GM23338 (cell line): ENCODE data around the gene DISP3. TPM values are rescaled to one million over a fixed set of nuclear protein-coding genes. Genes with fewer than 3 reads are reported as not detected.

Source experiments
- ATAC-seq: fragments of 200-7000 bp; cut with Tn5 transposase; 3 replicates; pipeline ENCODE4 v1.9.1; 2020
- DNase-seq: peaks from one replicate; pipeline ENCODE4 v3.0.0-alpha.2; 2015; ENCODE audit warnings: low spot score
- H2AFZ ChIP-seq: fragments of 200-600 bp; sonication (generic); 2 replicates; pipeline ENCODE4 v1.8.0; 2016; ENCODE audit warnings: antibody characterized with exemption, mild to moderate bottlenecking, moderate library complexity
- H3F3A ChIP-seq: fragments of 200-600 bp; sonication (generic); replicated peaks from 2 replicates; pipeline ENCODE4 v1.8.0; 2017; ENCODE audit warnings: antibody characterized with exemption, mixed run types, low read depth
- H3K27ac ChIP-seq: fragments of 200-600 bp; sonication (generic); 2 replicates; pipeline ENCODE4 v1.6.1; 2016; ENCODE audit warnings: low read depth
- H3K27me3 ChIP-seq: fragments of 200-600 bp; sonication (generic); 2 replicates; pipeline ENCODE4 v1.8.0; 2016; ENCODE audit warnings: mild to moderate bottlenecking, mixed run types, moderate library complexity; ENCODE audit not compliant: insufficient read depth
- H3K36me3 ChIP-seq: fragments of 200-600 bp; sonication (generic); 2 replicates; pipeline ENCODE4 v1.8.0; 2016; ENCODE audit warnings: mild to moderate bottlenecking; ENCODE audit not compliant: insufficient read depth
- H3K4me1 ChIP-seq: fragments of 200-600 bp; sonication (generic); 2 replicates; pipeline ENCODE4 v1.8.0; 2016; ENCODE audit warnings: mild to moderate bottlenecking, moderate library complexity; ENCODE audit not compliant: insufficient read depth
- H3K4me2 ChIP-seq: fragments of 200-600 bp; sonication (generic); 2 replicates; pipeline ENCODE4 v1.7.1; 2017; ENCODE audit warnings: mixed run types
- H3K4me3 ChIP-seq: fragments of 200-600 bp; sonication (generic); 2 replicates; pipeline ENCODE4 v1.6.1; 2016; ENCODE audit warnings: mixed run types
- H3K79me2 ChIP-seq: fragments of 200-600 bp; sonication (generic); replicated peaks from 2 replicates; pipeline ENCODE4 v1.8.0; 2017; ENCODE audit warnings: mild to moderate bottlenecking; ENCODE audit not compliant: insufficient read depth
- H3K9me2 ChIP-seq: fragments of 200-600 bp; sonication (generic); 2 replicates; pipeline ENCODE4 v1.8.0; 2017; ENCODE audit not compliant: insufficient read depth
- H4K20me1 ChIP-seq: fragments of 200-600 bp; sonication (generic); replicated peaks from 2 replicates; pipeline ENCODE4 v1.8.0; 2017; ENCODE audit warnings: mild to moderate bottlenecking; ENCODE audit not compliant: insufficient read depth
- H3K27ac Mint-ChIP-seq: 2 replicates; pipeline ENCODE4 v1.8.0; 2020; ENCODE audit warnings: inconsistent platforms, mild to moderate bottlenecking, moderate library complexity, mixed read lengths
- H3K27me3 Mint-ChIP-seq: 3 replicates; pipeline ENCODE4 v1.8.0; 2022; ENCODE audit warnings: low read depth, mild to moderate bottlenecking, moderate library complexity, mixed read lengths, inconsistent platforms; ENCODE audit not compliant: insufficient read depth, poor library complexity
- H3K36me3 Mint-ChIP-seq: 3 replicates; pipeline ENCODE4 v1.8.0; 2021; ENCODE audit warnings: low read depth, mild to moderate bottlenecking, inconsistent platforms, moderate library complexity, mixed read lengths
- H3K4me1 Mint-ChIP-seq: 3 replicates; pipeline ENCODE4 v1.8.0; 2020; ENCODE audit warnings: mild to moderate bottlenecking, inconsistent platforms, mixed read lengths
- H3K4me3 Mint-ChIP-seq: 3 replicates; pipeline ENCODE4 v1.8.0; 2021; ENCODE audit warnings: moderate library complexity, mild to moderate bottlenecking, inconsistent platforms, mixed read lengths
- H3K9me3 Mint-ChIP-seq: 3 replicates; pipeline ENCODE4 v1.8.0; 2020; ENCODE audit warnings: moderate library complexity, mild to moderate bottlenecking, inconsistent platforms, mixed read lengths
- CREB1 ChIP-seq: fragments of 250-450 bp; sonication (Bioruptor Pico); IDR thresholded peaks from 2 replicates; pipeline ENCODE4 v1.5.0; 2020; ENCODE audit warnings: low read depth, mild to moderate bottlenecking, moderate library complexity
- EZH2 ChIP-seq: fragments of 200-600 bp; sonication (generic); IDR thresholded peaks from one replicate; pipeline ENCODE4 v1.8.0; 2017; ENCODE audit warnings: antibody characterized with exemption, mild to moderate bottlenecking, low read depth; ENCODE audit not compliant: unreplicated experiment
- EZH2phosphoT487 ChIP-seq: fragments of 200-600 bp; sonication (generic); IDR thresholded peaks from one replicate; pipeline ENCODE4 v1.8.1; 2018; ENCODE audit warnings: antibody characterized with exemption; ENCODE audit not compliant: unreplicated experiment
- JUNB ChIP-seq: IDR thresholded peaks from one replicate; pipeline ENCODE4 v1.6.1; 2016; ENCODE audit warnings: antibody characterized with exemption; ENCODE audit not compliant: unreplicated experiment
- NANOG ChIP-seq: IDR thresholded peaks from 2 replicates; pipeline ENCODE4 v1.6.1; 2016; ENCODE audit warnings: antibody characterized with exemption, borderline replicate concordance
- POLR2AphosphoS5 ChIP-seq: IDR thresholded peaks from 2 replicates; pipeline ENCODE4 v1.6.1; 2016; ENCODE audit warnings: antibody characterized with exemption, low read depth
- REST ChIP-seq: IDR thresholded peaks from one replicate; pipeline ENCODE4 v1.6.1; 2018; ENCODE audit warnings: antibody characterized with exemption; ENCODE audit not compliant: unreplicated experiment
- STAT1 ChIP-seq: IDR thresholded peaks from one replicate; pipeline ENCODE4 v1.6.1; 2016; ENCODE audit warnings: antibody characterized with exemption; ENCODE audit not compliant: unreplicated experiment
- ZNF114 ChIP-seq: fragments of 250-450 bp; sonication (Bioruptor Pico); IDR thresholded peaks from 2 replicates; pipeline ENCODE4 v1.5.0; 2020; ENCODE audit warnings: mild to moderate bottlenecking, moderate library complexity
- ZNF331 ChIP-seq: fragments of 250-450 bp; sonication (Bioruptor Pico); IDR thresholded peaks from 2 replicates; pipeline ENCODE4 v1.5.0; 2020; ENCODE audit warnings: low read depth, mild to moderate bottlenecking, moderate library complexity
- polyA plus RNA-seq: library from polyadenylated mRNA; unstranded; fragments of >200 nt; fragmentation: Nextera tagmentation; extraction: Ambion mirVana; gene quantifications from 2 replicates; pipeline ENCODE4 v1.2.1, GENCODE V29; 2016
- total RNA-seq: library from RNA; depleted of rRNA; stranded (reverse); fragments of >200 nt; shearing (Covaris generic); gene quantifications from 2 replicates; pipeline ENCODE4 v1.2.3, GENCODE V29; 2014
- TF ChIP-seq, protein P1 (sequence below): IDR thresholded peaks from 2 replicates; pipeline ENCODE4 v1.6.1; 2016; ENCODE audit warnings: antibody characterized with exemption
- TF ChIP-seq, protein P2 (sequence below): fragments of 250-450 bp; sonication (Bioruptor Pico); IDR thresholded peaks from 2 replicates; pipeline ENCODE4 v1.5.0; 2020; ENCODE audit warnings: mild to moderate bottlenecking, moderate library complexity
- TF ChIP-seq, protein P3 (sequence below), 2 experiments: fragments of 200-600 bp in 1 of 2; sonication (generic) in 1 of 2; conservative IDR thresholded peaks; 2 replicates each; pipeline versions ENCODE4 v1.5.1 to v1.6.1; 2016 to 2017; ENCODE audit warnings: antibody characterized with exemption in 2 of 2, low read depth in 2 of 2, mild to moderate bottlenecking in 2 of 2, moderate library complexity in 1 of 2

The DISP3 gene
- total and polyA plus RNA-seq, 2 experiments from 2014 or later = 3.2 to 11.1 TPM

DNA sequence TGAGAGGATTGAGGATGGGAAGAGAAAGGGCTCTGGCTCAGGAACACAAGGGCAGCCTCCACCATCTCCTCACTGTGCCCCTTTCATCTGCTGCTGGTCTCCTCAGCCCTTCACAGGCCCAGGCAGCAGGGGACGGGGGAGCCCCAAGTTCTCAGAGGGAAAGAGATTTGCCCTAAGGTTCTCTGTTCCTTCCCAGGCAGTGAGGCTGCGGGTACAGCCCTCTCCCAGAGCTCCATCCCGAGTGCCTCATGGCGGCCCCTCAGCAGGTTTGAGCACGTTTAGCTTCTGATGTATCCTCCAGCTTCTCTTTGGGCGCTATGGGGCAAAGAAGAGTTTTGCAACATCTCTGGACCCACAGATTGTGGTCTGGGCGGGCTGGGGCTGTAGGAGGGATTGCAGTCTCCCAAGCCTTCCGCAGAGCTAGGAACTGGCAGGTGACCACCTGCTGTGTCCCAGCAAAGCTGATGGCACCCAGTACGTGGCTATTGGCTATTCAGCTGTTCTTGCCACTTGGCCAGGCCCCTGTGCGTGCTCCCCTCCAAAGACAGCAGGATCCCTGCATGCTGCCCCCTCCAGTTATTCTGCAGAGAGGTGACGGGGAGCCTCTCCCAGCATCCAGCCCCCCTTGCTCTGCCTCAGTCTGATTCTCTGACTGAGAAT lies 10.1 kb downstream of the DISP3 start:
- no peaks in the 10 kb centered on the region for H3K79me2 ChIP-seq
- no peak; the same call in 1 of the 3 replicates for ATAC-seq
- Mint-ChIP-seq H3K4me1 (peaks cover 26% of the 10 kb centered on the region), H3K4me3 (no peak overlapping the region), H3K36me3 (peaks cover 12% of the 10 kb centered on the region), H3K27me3 (peaks cover 5% of the 10 kb centered on the region), H3K9me3 (peaks cover 13% of the 10 kb centered on the region), H3K27ac (no peak overlapping the region)
- no peak for DNase-seq
- no peaks in the 10 kb centered on the region for H3F3A ChIP-seq
- H3K27me3 ChIP-seq = no peaks in the 10 kb centered on the region
- no peak overlapping the region for H3K4me2 ChIP-seq
- peaks cover 7% of the 10 kb centered on the region; the same call in 1 of the 2 replicates for H3K4me1 ChIP-seq
- TF ChIP-seq EZH2phosphoT487 (no peak), EZH2 (no peak), POLR2AphosphoS5 (no peak), ZNF114 (CRISPR knock-in tag) (no peak), NANOG (no peak), STAT1 (no peak), JUNB (no peak), CREB1 (CRISPR knock-in tag) (no peak), ZNF331 (CRISPR knock-in tag) (no peak), REST (no peak)
- TF ChIP-seq, protein P1, sequence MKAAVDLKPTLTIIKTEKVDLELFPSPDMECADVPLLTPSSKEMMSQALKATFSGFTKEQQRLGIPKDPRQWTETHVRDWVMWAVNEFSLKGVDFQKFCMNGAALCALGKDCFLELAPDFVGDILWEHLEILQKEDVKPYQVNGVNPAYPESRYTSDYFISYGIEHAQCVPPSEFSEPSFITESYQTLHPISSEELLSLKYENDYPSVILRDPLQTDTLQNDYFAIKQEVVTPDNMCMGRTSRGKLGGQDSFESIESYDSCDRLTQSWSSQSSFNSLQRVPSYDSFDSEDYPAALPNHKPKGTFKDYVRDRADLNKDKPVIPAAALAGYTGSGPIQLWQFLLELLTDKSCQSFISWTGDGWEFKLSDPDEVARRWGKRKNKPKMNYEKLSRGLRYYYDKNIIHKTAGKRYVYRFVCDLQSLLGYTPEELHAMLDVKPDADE = no peak
- TF ChIP-seq, protein P2, sequence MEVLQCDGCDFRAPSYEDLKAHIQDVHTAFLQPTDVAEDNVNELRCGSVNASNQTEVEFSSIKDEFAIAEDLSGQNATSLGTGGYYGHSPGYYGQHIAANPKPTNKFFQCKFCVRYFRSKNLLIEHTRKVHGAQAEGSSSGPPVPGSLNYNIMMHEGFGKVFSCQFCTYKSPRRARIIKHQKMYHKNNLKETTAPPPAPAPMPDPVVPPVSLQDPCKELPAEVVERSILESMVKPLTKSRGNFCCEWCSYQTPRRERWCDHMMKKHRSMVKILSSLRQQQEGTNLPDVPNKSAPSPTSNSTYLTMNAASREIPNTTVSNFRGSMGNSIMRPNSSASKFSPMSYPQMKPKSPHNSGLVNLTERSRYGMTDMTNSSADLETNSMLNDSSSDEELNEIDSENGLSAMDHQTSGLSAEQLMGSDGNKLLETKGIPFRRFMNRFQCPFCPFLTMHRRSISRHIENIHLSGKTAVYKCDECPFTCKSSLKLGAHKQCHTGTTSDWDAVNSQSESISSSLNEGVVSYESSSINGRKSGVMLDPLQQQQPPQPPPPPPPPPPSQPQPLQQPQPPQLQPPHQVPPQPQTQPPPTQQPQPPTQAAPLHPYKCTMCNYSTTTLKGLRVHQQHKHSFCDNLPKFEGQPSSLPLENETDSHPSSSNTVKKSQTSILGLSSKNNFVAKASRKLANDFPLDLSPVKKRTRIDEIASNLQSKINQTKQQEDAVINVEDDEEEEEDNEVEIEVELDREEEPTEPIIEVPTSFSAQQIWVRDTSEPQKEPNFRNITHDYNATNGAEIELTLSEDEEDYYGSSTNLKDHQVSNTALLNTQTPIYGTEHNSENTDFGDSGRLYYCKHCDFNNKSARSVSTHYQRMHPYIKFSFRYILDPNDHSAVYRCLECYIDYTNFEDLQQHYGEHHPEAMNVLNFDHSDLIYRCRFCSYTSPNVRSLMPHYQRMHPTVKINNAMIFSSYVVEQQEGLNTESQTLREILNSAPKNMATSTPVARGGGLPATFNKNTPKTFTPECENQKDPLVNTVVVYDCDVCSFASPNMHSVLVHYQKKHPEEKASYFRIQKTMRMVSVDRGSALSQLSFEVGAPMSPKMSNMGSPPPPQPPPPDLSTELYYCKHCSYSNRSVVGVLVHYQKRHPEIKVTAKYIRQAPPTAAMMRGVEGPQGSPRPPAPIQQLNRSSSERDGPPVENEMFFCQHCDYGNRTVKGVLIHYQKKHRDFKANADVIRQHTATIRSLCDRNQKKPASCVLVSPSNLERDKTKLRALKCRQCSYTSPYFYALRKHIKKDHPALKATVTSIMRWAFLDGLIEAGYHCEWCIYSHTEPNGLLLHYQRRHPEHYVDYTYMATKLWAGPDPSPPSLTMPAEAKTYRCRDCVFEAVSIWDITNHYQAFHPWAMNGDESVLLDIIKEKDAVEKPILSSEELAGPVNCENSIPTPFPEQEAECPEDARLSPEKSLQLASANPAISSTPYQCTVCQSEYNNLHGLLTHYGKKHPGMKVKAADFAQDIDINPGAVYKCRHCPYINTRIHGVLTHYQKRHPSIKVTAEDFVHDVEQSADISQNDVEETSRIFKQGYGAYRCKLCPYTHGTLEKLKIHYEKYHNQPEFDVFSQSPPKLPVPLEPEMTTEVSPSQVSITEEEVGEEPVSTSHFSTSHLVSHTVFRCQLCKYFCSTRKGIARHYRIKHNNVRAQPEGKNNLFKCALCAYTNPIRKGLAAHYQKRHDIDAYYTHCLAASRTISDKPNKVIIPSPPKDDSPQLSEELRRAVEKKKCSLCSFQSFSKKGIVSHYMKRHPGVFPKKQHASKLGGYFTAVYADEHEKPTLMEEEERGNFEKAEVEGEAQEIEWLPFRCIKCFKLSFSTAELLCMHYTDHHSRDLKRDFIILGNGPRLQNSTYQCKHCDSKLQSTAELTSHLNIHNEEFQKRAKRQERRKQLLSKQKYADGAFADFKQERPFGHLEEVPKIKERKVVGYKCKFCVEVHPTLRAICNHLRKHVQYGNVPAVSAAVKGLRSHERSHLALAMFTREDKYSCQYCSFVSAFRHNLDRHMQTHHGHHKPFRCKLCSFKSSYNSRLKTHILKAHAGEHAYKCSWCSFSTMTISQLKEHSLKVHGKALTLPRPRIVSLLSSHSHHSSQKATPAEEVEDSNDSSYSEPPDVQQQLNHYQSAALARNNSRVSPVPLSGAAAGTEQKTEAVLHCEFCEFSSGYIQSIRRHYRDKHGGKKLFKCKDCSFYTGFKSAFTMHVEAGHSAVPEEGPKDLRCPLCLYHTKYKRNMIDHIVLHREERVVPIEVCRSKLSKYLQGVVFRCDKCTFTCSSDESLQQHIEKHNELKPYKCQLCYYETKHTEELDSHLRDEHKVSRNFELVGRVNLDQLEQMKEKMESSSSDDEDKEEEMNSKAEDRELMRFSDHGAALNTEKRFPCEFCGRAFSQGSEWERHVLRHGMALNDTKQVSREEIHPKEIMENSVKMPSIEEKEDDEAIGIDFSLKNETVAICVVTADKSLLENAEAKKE (CRISPR knock-in tag) = no peak
- TF ChIP-seq, protein P3, sequence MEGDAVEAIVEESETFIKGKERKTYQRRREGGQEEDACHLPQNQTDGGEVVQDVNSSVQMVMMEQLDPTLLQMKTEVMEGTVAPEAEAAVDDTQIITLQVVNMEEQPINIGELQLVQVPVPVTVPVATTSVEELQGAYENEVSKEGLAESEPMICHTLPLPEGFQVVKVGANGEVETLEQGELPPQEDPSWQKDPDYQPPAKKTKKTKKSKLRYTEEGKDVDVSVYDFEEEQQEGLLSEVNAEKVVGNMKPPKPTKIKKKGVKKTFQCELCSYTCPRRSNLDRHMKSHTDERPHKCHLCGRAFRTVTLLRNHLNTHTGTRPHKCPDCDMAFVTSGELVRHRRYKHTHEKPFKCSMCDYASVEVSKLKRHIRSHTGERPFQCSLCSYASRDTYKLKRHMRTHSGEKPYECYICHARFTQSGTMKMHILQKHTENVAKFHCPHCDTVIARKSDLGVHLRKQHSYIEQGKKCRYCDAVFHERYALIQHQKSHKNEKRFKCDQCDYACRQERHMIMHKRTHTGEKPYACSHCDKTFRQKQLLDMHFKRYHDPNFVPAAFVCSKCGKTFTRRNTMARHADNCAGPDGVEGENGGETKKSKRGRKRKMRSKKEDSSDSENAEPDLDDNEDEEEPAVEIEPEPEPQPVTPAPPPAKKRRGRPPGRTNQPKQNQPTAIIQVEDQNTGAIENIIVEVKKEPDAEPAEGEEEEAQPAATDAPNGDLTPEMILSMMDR (conservative IDR thresholded peaks at IDR 0.05; ENCODE audit: low read depth in 2 of 2) = no peak
- H3K4me3 ChIP-seq = no peak overlapping the region
- H3K9me2 ChIP-seq = no peaks in the 10 kb centered on the region
- no peaks in the 10 kb centered on the region; the same call in 1 of the 2 replicates for H4K20me1 ChIP-seq
- no peaks in the 10 kb centered on the region for H3K36me3 ChIP-seq
- no peak overlapping the region for H2AFZ ChIP-seq
- H3K27ac ChIP-seq = no peak overlapping the region
